Psoas muscle (tissue), 8 donors: Measurements from ENCODE around the gene BST1. TPM values are rescaled to one million over a fixed set of nuclear protein-coding genes. Genes with fewer than 3 reads are reported as not detected.

Experiments
- ATAC-seq, 4 donors: fragments of 200-7000 bp; cut with Tn5 transposase; one replicate each; pipeline ENCODE4 v1.9.1; 2020; ENCODE audit warnings: moderate library complexity in 3 of 4, mild to moderate bottlenecking in 2 of 4
- DNase-seq, 2 donors: peaks; one replicate each; pipeline ENCODE4 v3.0.0-alpha.2; 2020
- H3K27ac ChIP-seq: fragments of 200-600 bp; one replicate; pipeline ENCODE4 v1.8.0; 2022
- H3K27me3 ChIP-seq, 3 donors: fragments of 200-600 bp in 1 of 3; one replicate each; pipeline versions ENCODE4 v1.6.1 to v1.8.0; 2013 to 2022; ENCODE audit warnings: low read length in 2 of 3, mild to moderate bottlenecking in 2 of 3, moderate library complexity in 1 of 3; ENCODE audit not compliant: insufficient read depth in 3 of 3
- H3K36me3 ChIP-seq, 2 donors: fragments of 200-600 bp in 1 of 2; one replicate each; pipeline versions ENCODE4 v1.6.1 to v1.8.0; 2013 to 2022; ENCODE audit warnings: low read depth in 1 of 2, mild to moderate bottlenecking in 1 of 2, moderate library complexity in 1 of 2; ENCODE audit not compliant: insufficient read depth in 1 of 2
- H3K4me1 ChIP-seq: fragments of 200-600 bp; one replicate; pipeline ENCODE4 v1.8.0; 2022
- H3K4me3 ChIP-seq: fragments of 200-600 bp; one replicate; pipeline ENCODE4 v1.8.0; 2022; ENCODE audit warnings: mild to moderate bottlenecking
- H3K9me3 ChIP-seq: fragments of 200-600 bp; one replicate; pipeline ENCODE4 v1.8.0; 2022
- WGBS, 3 donors: extraction: QIAGEN DNeasy Blood & Tissue Kit; methylation state at CpG; one replicate each; pipeline versions ENCODE4 v1.1.6 to v1.1.7; 2013; 5-methylcytosine and 5-hydroxymethylcytosine counted together
- intact Hi-C, 2 donors: fragments of 100-400 bp; cut with DNase I; formaldehyde crosslinking; loops; one replicate each; pipeline versions ENCODE4 v1.11.0 to v1.14.2; 2022
- polyA plus RNA-seq, 3 donors: library from polyadenylated mRNA; stranded (reverse); fragments of 200-250 nt; gene quantifications; one replicate each; pipeline ENCODE4 v1.2.3, GENCODE V29; 2013
- total RNA-seq, 4 donors: library from RNA; stranded (reverse); fragmentation: NEBNext Ultra II Directional in 2 of 4; extraction: Animal tissue kit (Norgen Biotek cat#: 25700) in 2 of 4; gene quantifications; one replicate each; pipeline versions ENCODE4 v1.2.1 to v1.2.4, GENCODE V29; 2021 to 2023
- TF ChIP-seq, protein P1 (sequence below): fragments of 200-600 bp; IDR thresholded peaks from one replicate; pipeline ENCODE4 v1.8.0; 2022; ENCODE audit warnings: antibody characterized with exemption
- donor health status: healthy with polysubstance abuse.
- donor health status: DM: no; HTN: no; CAD: no; lungs with moderate emphysema.
- donor health status: Bipolar disorder and iron deficiency.
- donor health status: healthy.
- donor health status: DM: yes; HTN: yes; CAD: no.
- donor health status: DM: no; HTN: no; CAD: no.
- donor health status: DM: no; HTN: no; CAD: no.
- donor health status: DM: yes; HTN: yes; CAD: no.

The BST1 gene
- total and polyA plus RNA-seq, 7 donors: 0.98 to 2.1 (median 1.3) TPM

DNA sequence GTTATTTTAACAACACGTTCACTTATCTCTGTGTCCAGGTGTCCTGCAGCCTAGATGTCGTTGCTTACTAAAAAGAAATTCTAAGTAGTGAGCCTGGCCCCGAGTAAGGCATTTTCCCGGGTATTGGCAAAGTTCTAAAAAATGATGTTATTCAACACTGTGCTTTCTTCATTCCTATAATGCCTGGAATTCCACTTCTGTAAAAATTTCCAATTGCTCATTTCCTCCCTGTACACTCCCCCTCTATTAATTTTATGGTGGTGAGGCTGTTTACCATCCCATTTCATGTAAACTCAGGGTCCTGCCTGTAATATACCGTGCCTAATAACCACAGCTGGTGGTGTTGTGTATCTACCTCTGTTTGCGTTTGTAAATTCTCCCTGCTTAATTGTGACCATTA lies 14.2 kb downstream of the BST1 start:
- Histone ChIP-seq H3K36me3 (no peaks in the 10 kb centered on the region), H3K4me3 (no peak overlapping the region), H3K27me3 (no peaks in the 10 kb centered on the region), H3K27ac (no peak overlapping the region), H3K4me1 (no peaks in the 10 kb centered on the region), H3K9me3 (no peaks in the 10 kb centered on the region)
- WGBS, 3 donors: 40 to 63% (median 45%) methylated on average over 6 of the region's 6 CpGs
- TF ChIP-seq, protein P1, sequence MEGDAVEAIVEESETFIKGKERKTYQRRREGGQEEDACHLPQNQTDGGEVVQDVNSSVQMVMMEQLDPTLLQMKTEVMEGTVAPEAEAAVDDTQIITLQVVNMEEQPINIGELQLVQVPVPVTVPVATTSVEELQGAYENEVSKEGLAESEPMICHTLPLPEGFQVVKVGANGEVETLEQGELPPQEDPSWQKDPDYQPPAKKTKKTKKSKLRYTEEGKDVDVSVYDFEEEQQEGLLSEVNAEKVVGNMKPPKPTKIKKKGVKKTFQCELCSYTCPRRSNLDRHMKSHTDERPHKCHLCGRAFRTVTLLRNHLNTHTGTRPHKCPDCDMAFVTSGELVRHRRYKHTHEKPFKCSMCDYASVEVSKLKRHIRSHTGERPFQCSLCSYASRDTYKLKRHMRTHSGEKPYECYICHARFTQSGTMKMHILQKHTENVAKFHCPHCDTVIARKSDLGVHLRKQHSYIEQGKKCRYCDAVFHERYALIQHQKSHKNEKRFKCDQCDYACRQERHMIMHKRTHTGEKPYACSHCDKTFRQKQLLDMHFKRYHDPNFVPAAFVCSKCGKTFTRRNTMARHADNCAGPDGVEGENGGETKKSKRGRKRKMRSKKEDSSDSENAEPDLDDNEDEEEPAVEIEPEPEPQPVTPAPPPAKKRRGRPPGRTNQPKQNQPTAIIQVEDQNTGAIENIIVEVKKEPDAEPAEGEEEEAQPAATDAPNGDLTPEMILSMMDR: no peak
- DNase-seq: no peak
- intact Hi-C loops: no loop called here
- ATAC-seq: no peak

DNA sequence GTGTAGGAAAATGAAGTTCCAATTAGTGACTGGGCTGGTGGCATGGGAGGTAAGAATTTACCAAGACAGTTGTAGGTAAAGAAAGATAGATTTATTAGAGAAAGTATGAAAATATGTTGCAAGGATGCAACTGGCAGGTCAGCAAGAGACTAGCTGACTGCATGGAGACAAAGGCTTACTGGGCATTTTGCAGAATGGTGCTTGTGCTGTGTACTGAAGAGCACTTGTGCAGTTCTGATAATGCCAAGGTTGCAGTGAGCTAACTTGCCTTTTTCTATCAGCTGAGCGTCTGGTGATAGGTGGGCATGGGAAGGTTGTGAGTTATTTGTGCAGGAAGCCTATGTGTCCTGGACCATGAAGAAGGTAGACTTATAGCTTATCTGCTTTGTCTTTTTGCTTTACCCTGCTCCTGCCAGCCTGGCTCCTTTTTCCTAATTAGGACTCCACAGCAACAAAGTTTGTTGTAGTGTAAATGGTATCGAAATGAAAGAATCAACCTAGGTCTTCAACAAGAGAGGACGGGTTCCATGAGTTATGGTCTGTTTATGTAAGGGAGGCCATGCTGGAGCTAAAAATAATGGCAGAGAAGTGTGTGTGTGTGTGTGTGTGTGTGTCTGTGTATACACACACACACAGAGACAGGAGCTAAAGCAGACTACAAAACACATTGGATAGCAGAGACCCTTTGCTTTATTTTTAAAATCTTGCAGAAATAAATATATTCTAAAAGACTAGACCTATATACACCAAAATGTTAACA lies 15.0 kb downstream of the BST1 start:
- Histone ChIP-seq H3K36me3 (no peaks in the 10 kb centered on the region), H3K27me3 (no peaks in the 10 kb centered on the region), H3K4me1 (no peaks in the 10 kb centered on the region), H3K27ac (no peak overlapping the region), H3K9me3 (no peaks in the 10 kb centered on the region), H3K4me3 (no peak overlapping the region)
- intact Hi-C loops: no loop called here
- DNase-seq: no peak
- 56 to 67% (median 66%) methylated on average over 3 of the region's 3 CpGs for WGBS, 3 donors
- ATAC-seq: no peak
- TF ChIP-seq, protein P1: no peak

DNA sequence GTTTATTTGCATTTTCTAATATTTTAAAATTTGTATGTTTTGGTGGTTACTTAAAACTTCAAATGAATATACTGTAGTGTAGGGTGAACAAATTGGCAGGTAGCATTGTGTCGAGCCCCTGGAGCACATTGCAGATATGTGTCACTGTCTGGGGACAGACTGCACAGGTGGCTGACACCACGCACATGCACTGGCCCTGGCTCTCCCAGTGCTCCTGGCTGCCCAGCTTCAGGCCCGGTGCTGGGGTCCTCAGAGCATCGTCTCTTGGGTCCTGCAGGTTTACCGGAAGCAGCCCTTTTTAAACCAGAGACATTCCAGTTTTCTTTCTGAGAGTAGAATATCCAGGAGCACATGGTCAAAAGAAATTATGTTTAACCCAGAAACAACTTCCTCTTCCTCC lies 15.6 kb downstream of the BST1 start:
- no peak for ATAC-seq
- H3K36me3 ChIP-seq: no peaks in the 10 kb centered on the region
- no peak overlapping the region for H3K4me3 ChIP-seq
- H3K4me1 ChIP-seq: no peaks in the 10 kb centered on the region
- 48 to 52% (median 48%) methylated on average over 5 of the region's 5 CpGs for WGBS, 3 donors
- H3K27ac ChIP-seq: no peak overlapping the region
- no peaks in the 10 kb centered on the region for H3K27me3 ChIP-seq
- DNase-seq: no peak
- no peaks in the 10 kb centered on the region for H3K9me3 ChIP-seq
- TF ChIP-seq, protein P1: no peak
- intact Hi-C loops: no loop called here

DNA sequence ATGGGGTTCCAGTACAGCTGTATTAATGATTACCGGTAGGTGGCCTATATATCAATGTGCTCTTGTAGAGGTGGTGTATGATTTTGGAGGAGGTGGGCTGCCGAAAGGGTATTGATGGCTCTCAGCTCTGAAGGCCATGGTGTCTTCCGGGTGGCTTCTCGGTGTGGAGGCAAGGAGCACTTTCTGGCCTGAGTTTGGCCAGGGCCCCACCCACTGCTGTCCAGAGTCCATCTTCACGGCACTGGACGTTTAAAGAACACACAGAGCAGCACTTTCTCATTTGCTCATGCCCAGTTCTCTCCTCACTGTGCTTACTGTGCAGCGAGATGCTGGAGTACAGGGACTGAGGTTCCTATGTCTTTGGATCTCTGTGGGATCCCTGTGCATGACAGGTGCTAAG lies 16.1 kb downstream of the BST1 start:
- WGBS, 3 donors: 81 to 89% (median 88%) methylated on average over 7 of the region's 7 CpGs
- H3K27ac ChIP-seq: no peak overlapping the region
- no peaks in the 10 kb centered on the region for H3K4me1 ChIP-seq
- no peaks in the 10 kb centered on the region for H3K27me3 ChIP-seq
- TF ChIP-seq, protein P1: no peak
- DNase-seq (no peak), ATAC-seq (no peak)
- H3K36me3 ChIP-seq: no peaks in the 10 kb centered on the region
- H3K9me3 ChIP-seq: no peaks in the 10 kb centered on the region
- intact Hi-C loops: no loop called here
- no peak overlapping the region for H3K4me3 ChIP-seq

DNA sequence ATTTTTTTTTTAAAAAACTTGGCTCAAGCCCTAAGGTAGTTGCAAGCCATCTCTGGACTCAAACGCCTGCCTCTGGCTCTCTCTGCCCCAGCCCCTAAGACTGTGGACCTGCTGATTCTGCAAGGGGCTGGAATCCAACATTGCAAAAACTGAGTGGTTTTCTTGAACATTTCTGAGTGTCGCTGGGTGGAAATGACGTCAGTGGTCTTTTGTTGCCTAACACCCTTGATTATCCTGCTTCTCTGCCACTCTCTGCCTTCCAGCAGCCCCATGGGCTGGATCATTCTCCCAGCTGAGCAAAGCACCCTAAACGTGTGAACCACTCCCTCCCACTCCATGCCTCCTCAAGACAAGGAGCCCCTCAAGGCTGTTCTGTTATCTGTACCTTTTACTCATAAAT lies 16.6 kb downstream of the BST1 start:
- Histone ChIP-seq H3K4me1 (no peaks in the 10 kb centered on the region), H3K4me3 (no peak overlapping the region), H3K27me3 (no peaks in the 10 kb centered on the region), H3K9me3 (no peaks in the 10 kb centered on the region), H3K36me3 (no peaks in the 10 kb centered on the region), H3K27ac (no peak overlapping the region)
- intact Hi-C loops: no loop called here
- DNase-seq (no peak), ATAC-seq (no peak)
- TF ChIP-seq, protein P1: no peak
- 72 to 82% (median 76%) methylated on average over 4 of the region's 4 CpGs for WGBS, 3 donors
